Measurements from ENCODE around the gene RNASE13.

DNA sequence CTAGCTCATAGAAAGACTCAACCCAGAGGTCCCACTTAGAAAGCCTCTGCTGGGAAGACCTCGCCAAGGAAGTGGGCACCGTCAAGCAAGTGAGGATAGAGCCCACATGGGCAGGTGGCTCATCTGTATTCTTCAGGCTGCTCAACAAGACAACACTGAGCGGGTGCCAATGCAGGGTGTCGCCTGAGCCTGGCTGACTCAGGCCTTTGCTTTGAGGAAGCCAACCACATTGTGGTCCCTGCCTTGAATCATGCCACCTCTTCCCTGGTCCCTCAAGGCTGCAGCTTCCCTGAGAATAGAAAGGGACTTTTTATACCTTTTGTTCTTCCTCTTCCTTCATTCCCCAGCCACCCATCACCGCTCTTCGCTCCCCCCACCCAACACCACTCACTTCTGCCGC, 2.1 kb upstream of the RNASE13 start:
- no peak for TF ChIP-seq CTCF (IDR thresholded peaks at IDR 0.05)
- no peak for TF ChIP-seq MYC (IDR thresholded peaks at IDR 0.05; ENCODE audit: borderline replicate concordance, low read length)
- TF ChIP-seq, protein P1, sequence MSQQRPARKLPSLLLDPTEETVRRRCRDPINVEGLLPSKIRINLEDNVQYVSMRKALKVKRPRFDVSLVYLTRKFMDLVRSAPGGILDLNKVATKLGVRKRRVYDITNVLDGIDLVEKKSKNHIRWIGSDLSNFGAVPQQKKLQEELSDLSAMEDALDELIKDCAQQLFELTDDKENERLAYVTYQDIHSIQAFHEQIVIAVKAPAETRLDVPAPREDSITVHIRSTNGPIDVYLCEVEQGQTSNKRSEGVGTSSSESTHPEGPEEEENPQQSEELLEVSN (IDR thresholded peaks at IDR 0.05; ENCODE audit: borderline replicate concordance, low read depth), result no peak
- TF ChIP-seq, protein P2, sequence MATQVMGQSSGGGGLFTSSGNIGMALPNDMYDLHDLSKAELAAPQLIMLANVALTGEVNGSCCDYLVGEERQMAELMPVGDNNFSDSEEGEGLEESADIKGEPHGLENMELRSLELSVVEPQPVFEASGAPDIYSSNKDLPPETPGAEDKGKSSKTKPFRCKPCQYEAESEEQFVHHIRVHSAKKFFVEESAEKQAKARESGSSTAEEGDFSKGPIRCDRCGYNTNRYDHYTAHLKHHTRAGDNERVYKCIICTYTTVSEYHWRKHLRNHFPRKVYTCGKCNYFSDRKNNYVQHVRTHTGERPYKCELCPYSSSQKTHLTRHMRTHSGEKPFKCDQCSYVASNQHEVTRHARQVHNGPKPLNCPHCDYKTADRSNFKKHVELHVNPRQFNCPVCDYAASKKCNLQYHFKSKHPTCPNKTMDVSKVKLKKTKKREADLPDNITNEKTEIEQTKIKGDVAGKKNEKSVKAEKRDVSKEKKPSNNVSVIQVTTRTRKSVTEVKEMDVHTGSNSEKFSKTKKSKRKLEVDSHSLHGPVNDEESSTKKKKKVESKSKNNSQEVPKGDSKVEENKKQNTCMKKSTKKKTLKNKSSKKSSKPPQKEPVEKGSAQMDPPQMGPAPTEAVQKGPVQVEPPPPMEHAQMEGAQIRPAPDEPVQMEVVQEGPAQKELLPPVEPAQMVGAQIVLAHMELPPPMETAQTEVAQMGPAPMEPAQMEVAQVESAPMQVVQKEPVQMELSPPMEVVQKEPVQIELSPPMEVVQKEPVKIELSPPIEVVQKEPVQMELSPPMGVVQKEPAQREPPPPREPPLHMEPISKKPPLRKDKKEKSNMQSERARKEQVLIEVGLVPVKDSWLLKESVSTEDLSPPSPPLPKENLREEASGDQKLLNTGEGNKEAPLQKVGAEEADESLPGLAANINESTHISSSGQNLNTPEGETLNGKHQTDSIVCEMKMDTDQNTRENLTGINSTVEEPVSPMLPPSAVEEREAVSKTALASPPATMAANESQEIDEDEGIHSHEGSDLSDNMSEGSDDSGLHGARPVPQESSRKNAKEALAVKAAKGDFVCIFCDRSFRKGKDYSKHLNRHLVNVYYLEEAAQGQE (IDR thresholded peaks at IDR 0.05), result no peak
- TF ChIP-seq EP300 (IDR thresholded peaks at IDR 0.05), result no peak
- TF ChIP-seq RAD21 (conservative IDR thresholded peaks at IDR 0.05 in 1 of 2, IDR thresholded peaks at IDR 0.05 in 1 of 2), result no peak
- TF ChIP-seq ESRRA (IDR thresholded peaks at IDR 0.05; ENCODE audit: borderline replicate concordance, low read length), result no peak
- TF ChIP-seq POLR2AphosphoS2 (conservative IDR thresholded peaks at IDR 0.05; ENCODE audit: low read length), result no peak
- no peak for TF ChIP-seq TP53 (CRISPR knock-in tag; IDR thresholded peaks at IDR 0.05)
- TF ChIP-seq ZC3H11A (IDR thresholded peaks at IDR 0.05), result no peak

All from A549 (cell line).